Bronchial epithelial cell (primary cell): Measurements from ENCODE around the gene CHRM2. TPM values are rescaled to one million over a fixed set of nuclear protein-coding genes. Genes with fewer than 3 reads are reported as not detected.

ENCODE experiments used
- DNase-seq: peaks from one replicate; pipeline ENCODE4 v3.0.0-alpha.2; 2010; ENCODE audit warnings: low read depth
- FAIRE-seq: peaks from 2 replicates; lab custom pipeline; 2011; peaks lifted over from hg19 to GRCh38; lab: Jason Lieb, UNC
- H3K27me3 ChIP-seq: 2 replicates; pipeline ENCODE4 v1.5.1; 2011; ENCODE audit warnings: low read length; ENCODE audit not compliant: control insufficient read depth, insufficient read depth
- H3K36me3 ChIP-seq: 2 replicates; pipeline ENCODE4 v1.5.1; 2011; ENCODE audit warnings: low read length; ENCODE audit not compliant: control insufficient read depth, insufficient read depth
- H3K4me3 ChIP-seq: 2 replicates; pipeline ENCODE4 v1.5.1; 2011; ENCODE audit warnings: mild to moderate bottlenecking, low read depth, low read length, control low read depth
- CTCF ChIP-seq: IDR thresholded peaks from 2 replicates; pipeline ENCODE4 v1.5.1; 2011; ENCODE audit warnings: mild to moderate bottlenecking, moderate library complexity, low read length, control low read depth, inconsistent platforms; ENCODE audit not compliant: insufficient read depth, severe bottlenecking
- total RNA-seq: library from RNA; depleted of rRNA; stranded (reverse); fragments of >200 nt; gene quantifications from 2 replicates; pipeline ENCODE4 v1.2.1, GENCODE V29; 2014

Gene CHRM2
- total RNA-seq, 1 donor from 2014 or later: 0.26 TPM

- Histone ChIP-seq H3K4me3 (no peak overlapping the region), H3K36me3 (no peaks in the 10 kb centered on the region), H3K27me3 (no peaks in the 10 kb centered on the region)
- DNase-seq (no peak), FAIRE-seq (no peak)
- no peak for TF ChIP-seq CTCF
These were observed 62.9 kb downstream of the CHRM2 start for GRCh38 chr7:136931169-136931867.

GRCh38 chr7:136937436-136937835 lies 69.0 kb downstream of the CHRM2 start:
- no peak for FAIRE-seq
- Histone ChIP-seq H3K27me3 (no peaks in the 10 kb centered on the region), H3K36me3 (no peaks in the 10 kb centered on the region), H3K4me3 (no peak overlapping the region)
- TF ChIP-seq CTCF: no peak
- no peak for DNase-seq

- no peak for FAIRE-seq
- Histone ChIP-seq H3K4me3 (no peak overlapping the region), H3K27me3 (no peaks in the 10 kb centered on the region), H3K36me3 (no peaks in the 10 kb centered on the region)
- no peak for TF ChIP-seq CTCF
- no peak for DNase-seq
These were observed 70.0 kb downstream of the CHRM2 start for GRCh38 chr7:136938476-136938875.

- no peak for TF ChIP-seq CTCF
- H3K27me3 ChIP-seq: no peaks in the 10 kb centered on the region
- FAIRE-seq: no peak
- no peaks in the 10 kb centered on the region for H3K36me3 ChIP-seq
- DNase-seq: no peak
- no peak overlapping the region for H3K4me3 ChIP-seq
These were observed 71.7 kb downstream of the CHRM2 start for GRCh38 chr7:136940122-136940521.

- no peak for TF ChIP-seq CTCF
- H3K4me3 ChIP-seq: no peak overlapping the region
- no peaks in the 10 kb centered on the region for H3K36me3 ChIP-seq
- no peak for FAIRE-seq
- DNase-seq: no peak
- no peaks in the 10 kb centered on the region for H3K27me3 ChIP-seq
These were observed 72.5 kb downstream of the CHRM2 start for GRCh38 chr7:136940917-136941316.

- H3K4me3 ChIP-seq: no peak overlapping the region
- DNase-seq (no peak), FAIRE-seq (no peak)
- TF ChIP-seq CTCF: no peak
- H3K36me3 ChIP-seq: no peaks in the 10 kb centered on the region
- no peaks in the 10 kb centered on the region for H3K27me3 ChIP-seq
These were observed 73.4 kb downstream of the CHRM2 start for GRCh38 chr7:136941816-136942215.
